ENCODE data around the gene FABP6.
"Not testable (repeated sequence)": the region's sequence is repeated elsewhere in the genome, so short reads cannot be mapped to it uniquely, and the experiment has no call there.

Gene FABP6

DNA sequence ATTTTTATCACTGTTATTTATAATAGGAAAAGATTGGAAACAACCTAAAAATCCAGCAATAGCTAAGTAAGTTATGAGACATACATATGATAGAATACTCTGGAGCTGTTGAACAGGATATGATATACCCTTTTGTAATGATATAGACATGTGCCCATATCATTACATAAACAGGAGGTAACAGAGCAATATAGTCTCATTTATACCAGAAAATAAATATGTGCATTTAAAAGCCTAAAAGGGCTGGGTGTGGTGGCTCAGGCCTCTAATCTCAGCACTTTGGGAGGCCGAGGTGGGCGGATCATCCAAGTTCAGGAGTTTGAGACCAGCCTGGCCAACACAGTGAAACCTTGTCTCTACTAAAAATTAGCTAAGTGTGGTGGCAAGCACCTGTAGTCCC is 2.3 kb upstream of the FABP6 start:
- DNase-seq, result no peak

GRCh38 chr5:160230686-160231527 is 1.6 kb downstream of the FABP6 start:
- DNase-seq, result peak in 1 of 5 donors; percentile 13

DNA sequence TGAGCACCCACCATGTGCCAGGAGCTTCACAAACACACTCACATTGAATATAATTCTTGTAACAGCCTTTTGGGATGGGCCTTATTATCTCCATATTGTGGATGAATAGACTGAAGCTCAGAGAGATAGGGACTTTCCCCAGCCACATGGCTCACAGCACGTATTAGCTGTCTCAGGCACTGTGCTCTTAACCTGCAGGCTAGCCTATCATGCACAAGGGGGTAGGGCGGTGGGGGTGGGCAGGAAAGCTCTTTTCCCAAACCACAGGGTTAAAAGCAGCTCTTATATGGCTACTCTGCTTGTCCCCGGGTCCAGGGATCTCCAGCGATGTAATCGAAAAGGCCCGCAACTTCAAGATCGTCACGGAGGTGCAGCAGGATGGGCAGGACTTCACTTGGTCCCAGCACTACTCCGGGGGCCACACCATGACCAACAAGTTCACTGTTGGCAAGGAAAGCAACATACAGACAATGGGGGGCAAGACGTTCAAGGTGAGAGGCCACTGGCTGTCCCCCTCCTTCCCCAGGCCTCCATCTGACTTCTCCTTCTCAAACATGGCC is 2.6 kb downstream of the FABP6 start:
- DNase-seq, result no peak

DNA sequence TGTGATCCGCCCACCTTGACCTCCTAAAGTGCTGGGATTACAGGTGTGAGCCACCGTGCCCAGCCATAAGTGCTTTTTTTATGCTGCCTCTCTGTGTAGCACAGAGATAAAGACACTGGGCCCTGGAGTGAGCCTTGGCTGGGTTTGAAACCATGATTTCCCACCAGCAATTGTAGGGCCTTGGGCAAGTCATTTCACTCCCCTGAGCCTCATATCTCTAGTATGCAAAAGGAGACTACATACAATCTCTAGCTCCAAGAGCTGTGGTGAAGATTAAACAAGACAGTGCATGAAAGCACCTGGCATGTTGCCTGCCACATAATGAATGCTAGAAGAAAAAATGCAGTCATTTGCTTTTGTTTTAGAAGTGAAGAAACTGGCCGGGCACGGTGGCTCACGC is 3.9 kb downstream of the FABP6 start:
- DNase-seq, result no peak

GRCh38 chr5:160235731-160236130 is 6.4 kb downstream of the FABP6 start:
- DNase-seq, result no peak

- no peak for DNase-seq
Observed at GRCh38 chr5:160237571-160238093, 8.3 kb downstream of the FABP6 start.

DNA sequence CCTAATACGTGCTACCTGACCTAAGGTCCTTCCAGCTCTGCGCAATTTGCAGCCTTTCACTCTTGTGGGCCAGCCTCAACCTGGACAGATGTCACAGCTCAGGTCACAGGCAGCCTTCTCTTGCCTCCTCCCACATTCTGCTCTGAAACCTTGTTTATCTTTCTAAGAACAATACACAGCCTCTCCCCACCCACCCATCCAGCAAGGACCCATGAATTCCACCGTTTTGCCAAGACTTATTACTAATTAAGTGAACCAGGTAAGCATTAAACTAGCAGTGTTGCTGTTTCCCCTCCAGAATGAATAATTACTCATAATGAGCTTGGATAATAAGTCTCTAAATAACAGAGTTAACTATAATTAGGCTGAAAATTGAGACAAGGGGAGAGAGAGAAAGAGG is 11.0 kb downstream of the FABP6 start:
- no peak for DNase-seq

DNA sequence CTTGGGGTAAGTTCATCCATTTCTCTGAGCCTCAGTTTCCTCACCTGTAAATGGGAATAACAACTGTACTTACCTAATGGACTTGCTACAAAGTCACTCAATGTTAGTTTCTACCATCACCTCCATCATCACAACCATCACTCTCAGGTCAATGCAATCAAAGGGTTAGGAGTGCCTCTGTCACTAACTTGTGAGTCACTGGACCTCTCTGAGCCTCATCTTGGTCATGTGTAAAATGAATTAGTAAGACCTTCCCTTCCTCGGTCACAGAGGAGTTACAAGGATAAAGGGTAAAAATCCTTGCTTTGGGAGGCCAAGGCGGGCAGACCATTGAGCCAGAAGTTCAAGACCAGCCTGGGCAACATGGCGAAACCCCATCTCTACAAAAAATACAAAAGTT is 12.8 kb downstream of the FABP6 start:
- no peak for DNase-seq

- no peak for DNase-seq
Observed at GRCh38 chr5:160245506-160246086, 16.3 kb downstream of the FABP6 start.

- not testable (repeated sequence) for DNase-seq
Observed at GRCh38 chr5:160249570-160249969, 20.3 kb downstream of the FABP6 start.

GRCh38 chr5:160250226-160250625 is 20.9 kb downstream of the FABP6 start:
- DNase-seq, result no peak

DNA sequence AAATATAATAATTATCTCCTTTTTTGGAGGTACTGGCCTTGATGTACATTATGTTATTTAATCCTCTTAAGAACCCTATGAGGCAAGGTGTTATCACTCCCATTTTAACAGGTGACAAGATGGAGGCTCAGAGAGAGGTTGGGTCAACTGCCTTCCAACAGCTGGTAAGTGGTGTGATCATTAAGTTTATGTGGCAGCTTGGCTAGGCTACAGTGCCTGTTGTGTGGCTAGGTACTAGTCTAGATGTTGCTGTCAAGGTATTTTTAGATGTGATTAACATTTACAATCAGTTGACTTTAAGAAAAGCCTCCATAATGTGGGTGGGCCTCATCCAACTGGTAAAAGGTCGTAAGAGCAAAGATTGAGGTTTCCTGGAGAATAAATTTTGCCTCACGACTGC is 21.5 kb downstream of the FABP6 start:
- no peak for DNase-seq

DNA sequence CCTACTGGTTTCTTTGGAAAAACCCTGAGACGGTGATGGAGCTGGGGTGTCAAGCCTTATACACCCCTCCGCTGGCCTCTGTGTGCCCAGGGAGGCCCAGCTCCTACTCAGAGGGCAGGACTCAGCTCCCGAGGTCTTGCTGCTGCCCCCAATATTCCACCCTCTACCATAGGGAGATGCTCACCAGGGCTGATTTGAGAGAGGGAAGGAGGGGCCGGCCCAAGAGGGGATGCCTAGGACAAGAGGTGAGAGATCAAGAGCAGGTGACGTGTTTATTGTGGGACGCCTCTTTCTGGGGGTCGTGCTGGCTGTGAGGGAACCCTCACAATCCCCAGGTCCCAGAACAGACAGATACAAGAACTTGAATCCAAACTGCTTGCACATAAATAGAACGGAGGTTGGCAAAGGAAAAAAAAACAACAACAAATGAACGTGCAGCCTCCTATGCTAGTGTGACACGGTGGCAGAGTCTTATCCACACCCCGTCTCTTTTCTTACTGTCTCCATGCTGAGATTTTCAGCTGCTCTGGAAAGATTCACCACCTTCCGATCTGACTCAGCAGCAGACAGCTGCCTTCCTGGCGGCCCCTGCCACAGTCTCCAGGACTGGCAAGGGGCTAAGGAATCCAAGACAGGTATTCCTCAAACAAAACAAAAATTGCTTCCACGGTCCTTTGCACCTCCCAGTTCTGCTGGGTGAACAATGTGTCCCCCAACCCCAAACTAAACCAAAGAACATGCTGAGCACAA is 22.3 kb downstream of the FABP6 start:
- no peak for DNase-seq

DNA sequence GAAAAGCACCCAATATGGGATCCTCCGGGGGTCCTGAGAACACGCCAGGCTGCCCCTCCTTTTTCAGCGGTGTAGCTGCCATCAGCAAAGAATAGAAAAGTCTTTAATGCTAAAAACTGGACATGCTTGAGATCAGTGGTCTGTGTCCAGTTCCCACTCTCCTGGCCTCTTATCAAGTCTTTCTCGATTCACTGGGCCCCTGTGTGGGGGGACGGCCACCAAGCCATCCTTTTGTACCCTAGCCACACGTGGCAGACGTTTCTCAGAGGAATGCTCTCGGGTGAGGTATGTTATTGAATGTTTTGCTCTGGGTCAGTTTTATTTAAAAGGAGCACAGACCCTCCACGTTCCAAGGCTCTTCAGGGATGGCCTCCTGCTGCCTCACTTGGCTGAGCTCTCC is 23.6 kb downstream of the FABP6 start:
- no peak for DNase-seq

GRCh38 chr5:160253441-160253840 is 24.1 kb downstream of the FABP6 start:
- DNase-seq, result no peak

- DNase-seq, result no peak
Observed at GRCh38 chr5:160254706-160255105, 25.4 kb downstream of the FABP6 start.

- no peak for DNase-seq
Observed at GRCh38 chr5:160259341-160259740, 30.0 kb downstream of the FABP6 start.

DNA sequence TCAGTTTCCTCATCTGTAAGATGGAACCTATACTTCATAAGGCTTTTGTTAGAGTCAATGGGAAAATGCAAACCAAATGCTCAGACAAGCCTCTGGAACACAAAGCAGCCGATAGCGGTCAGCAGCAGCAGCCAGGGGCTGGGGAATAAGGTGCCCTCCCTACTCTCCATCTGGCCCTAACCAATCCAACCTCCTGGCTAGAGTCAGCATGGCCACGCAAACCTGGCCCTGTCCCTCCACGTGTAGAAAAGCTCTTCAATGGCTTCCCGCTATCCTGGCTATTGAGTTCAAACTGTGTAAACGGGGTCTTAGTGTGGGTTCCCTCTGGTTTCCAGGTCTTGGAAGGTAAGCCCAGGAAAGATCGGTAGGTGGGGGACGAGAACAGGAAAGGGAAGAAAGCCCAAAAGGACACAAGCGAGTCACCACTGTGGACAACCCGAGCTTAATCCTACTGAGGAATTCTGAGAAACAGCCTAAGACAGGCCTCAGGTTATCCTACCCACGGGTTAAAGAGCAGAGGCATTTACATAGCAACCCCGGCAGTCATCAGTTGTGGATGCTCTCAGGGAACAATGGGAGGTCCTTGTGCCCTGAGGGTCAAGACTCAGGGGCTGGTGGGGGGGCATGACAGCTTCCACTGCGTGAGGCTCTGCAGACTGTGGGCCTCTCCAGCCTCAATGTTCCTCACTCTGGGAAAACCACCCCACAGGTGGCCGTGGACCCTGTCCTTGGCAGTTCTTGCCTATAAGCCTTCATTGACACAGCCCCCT is 30.9 kb downstream of the FABP6 start:
- no peak for DNase-seq

DNA sequence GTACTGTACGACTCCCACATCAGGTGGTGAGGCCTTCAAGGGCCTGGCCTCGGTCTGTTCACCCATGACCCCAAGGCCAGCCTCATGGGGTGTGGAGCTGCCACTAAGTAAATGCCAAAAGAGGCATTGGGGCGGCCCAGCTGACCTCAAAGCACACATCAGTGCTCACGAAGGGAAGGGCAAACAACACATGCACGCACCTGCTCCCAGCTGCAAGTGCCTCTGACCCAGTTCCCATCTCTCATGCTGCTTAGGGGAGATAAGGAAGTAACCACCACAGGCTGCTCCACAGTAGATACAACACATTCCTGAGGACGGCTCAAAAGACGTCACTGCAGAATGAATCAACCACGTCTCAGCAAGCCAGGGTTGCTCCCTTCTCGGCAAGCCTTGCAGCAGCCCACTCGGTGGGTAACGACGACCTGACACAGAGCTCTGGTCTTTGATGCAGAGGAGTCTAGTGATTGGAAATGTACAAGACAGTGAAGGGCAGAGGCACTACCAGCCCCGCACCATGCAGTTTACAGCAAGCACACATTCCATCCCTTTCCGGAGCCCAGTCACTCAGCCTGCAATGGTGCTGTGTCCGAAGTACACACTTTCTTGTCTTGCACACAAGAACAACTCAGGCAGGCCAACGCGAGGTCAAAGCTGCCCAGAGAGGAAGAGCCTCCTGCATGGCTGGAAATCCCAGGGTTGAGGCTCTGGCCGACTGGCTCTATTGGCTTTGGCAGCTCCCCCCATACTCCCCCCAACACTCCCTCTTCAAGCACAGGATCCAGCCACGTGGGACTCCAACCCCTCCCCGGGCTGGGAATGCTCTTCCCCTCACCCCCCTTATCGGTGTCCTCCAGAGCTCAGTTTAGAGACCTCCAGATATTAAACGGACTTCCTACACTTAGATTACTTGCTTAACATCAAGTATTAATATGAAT is 31.8 kb downstream of the FABP6 start:
- no peak for DNase-seq

GRCh38 chr5:160262151-160263074 is 33.1 kb downstream of the FABP6 start:
- no peak for DNase-seq

Measured in T-helper 1 cell (primary cell).